BLaER1 treated with 17β-estradiol and CSF1 and Interleukin-3, amounts not matched to agents 10 nM and 100 nM (cell line): ENCODE measurements around the gene PDLIM7.
A peak's percentile ranks its signal among the peaks of the same experiment; 100 is the strongest.

Experiments
- H3K27ac ChIP-seq, 11 experiments: shearing (Covaris generic); formaldehyde crosslinking; 2 replicates each; pipeline ENCODE4 v1.8.1; 2022
- H3K27me3 ChIP-seq, 11 experiments: shearing (Covaris generic); formaldehyde crosslinking; 2 replicates each; pipeline ENCODE4 v1.8.1; 2022
- H3K36me3 ChIP-seq, 11 experiments: shearing (Covaris generic); formaldehyde crosslinking; 2 replicates each; pipeline ENCODE4 v1.8.1; 2022
- H3K4me1 ChIP-seq, 10 experiments: shearing (Covaris generic); formaldehyde crosslinking; 2 replicates each; pipeline ENCODE4 v1.8.1; 2022
- H3K4me2 ChIP-seq, 11 experiments: shearing (Covaris generic); formaldehyde crosslinking; 2 replicates each; pipeline ENCODE4 v1.8.1; 2022
- H3K4me3 ChIP-seq, 10 experiments: shearing (Covaris generic); formaldehyde crosslinking; 2 replicates each; pipeline ENCODE4 v1.8.1; 2022
- H3K9ac ChIP-seq, 11 experiments: shearing (Covaris generic); formaldehyde crosslinking; 2 replicates each; pipeline ENCODE4 v1.8.1; 2022
- H3K9me3 ChIP-seq, 11 experiments: shearing (Covaris generic); formaldehyde crosslinking; replicated peaks in 1 of 11; 2 replicates each; pipeline ENCODE4 v1.8.1; 2022
- H4K20me1 ChIP-seq, 11 experiments: shearing (Covaris generic); formaldehyde crosslinking; 2 replicates each; pipeline ENCODE4 v1.8.1; 2022
- Cebpa-rat ChIP-seq, 11 experiments: shearing (Covaris generic); IDR thresholded peaks; 2 replicates each; pipeline ENCODE4 v1.8.1; 2022

Gene PDLIM7

GRCh38 chr5:177468685-177469628 lies 28.4 kb downstream of the PDLIM7 start:
- Histone ChIP-seq H4K20me1 (peaks cover 11 to 78% (median 65%) of the 10 kb centered on the region in 11 experiments; a peak in 21 of 22 replicates), H3K4me1 (peaks cover 34 to 40% (median 37%) of the 10 kb centered on the region in 10 experiments), H3K9me3 (peaks cover 5 to 28% (median 21%) of the 10 kb centered on the region in 11 experiments; a peak in 18 of 22 replicates), H3K27me3 (no peaks in the 10 kb centered on the region), H3K36me3 (peaks cover 27 to 83% (median 74%) of the 10 kb centered on the region in 11 experiments), H3K9ac (peak overlapping the region in 8 of 11 experiments; percentile 54 to 100 (median 98); a peak in 12 of 22 replicates), H3K4me3 (no peak overlapping the region), H3K4me2 (peak overlapping the region in 10 of 11 experiments; percentile 97 to 100 (median 99); a peak in 18 of 22 replicates), H3K27ac (peak overlapping the region in 9 of 11 experiments; percentile 28 to 99 (median 97); a peak in 13 of 22 replicates)
- TF ChIP-seq Cebpa-rat (IDR thresholded peaks at IDR 0.05): no peak

DNA sequence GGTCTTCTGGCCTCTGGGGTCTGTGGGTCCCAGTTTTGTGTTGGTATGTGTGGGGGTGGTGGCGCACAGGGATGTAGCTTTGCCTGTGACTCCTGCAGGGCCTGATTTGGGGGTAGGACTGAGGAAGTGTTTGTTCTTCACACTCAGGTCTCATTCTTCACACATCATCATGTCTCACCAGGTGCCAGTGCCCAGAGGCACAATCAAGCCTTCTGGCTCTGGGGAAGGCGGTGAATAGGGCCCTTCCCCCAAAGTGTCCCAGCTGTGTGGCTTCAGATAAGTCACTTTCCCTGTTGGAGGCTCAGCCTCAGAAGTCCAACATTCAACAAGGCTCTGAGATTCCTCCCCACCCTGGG lies 29.1 kb downstream of the PDLIM7 start:
- peaks cover 27 to 90% (median 80%) of the 10 kb centered on the region in 11 experiments for H3K36me3 ChIP-seq
- H3K4me3 ChIP-seq: no peak overlapping the region
- H3K4me1 ChIP-seq: peaks cover 34 to 44% (median 41%) of the 10 kb centered on the region in 10 experiments
- peaks cover 11 to 84% (median 69%) of the 10 kb centered on the region in 11 experiments; a peak in 21 of 22 replicates for H4K20me1 ChIP-seq
- H3K27me3 ChIP-seq: no peaks in the 10 kb centered on the region
- no peak overlapping the region for H3K9ac ChIP-seq
- H3K27ac ChIP-seq: no peak overlapping the region
- H3K4me2 ChIP-seq: no peak overlapping the region
- H3K9me3 ChIP-seq: peaks cover 5 to 28% (median 21%) of the 10 kb centered on the region in 11 experiments; a peak in 18 of 22 replicates
- no peak for TF ChIP-seq Cebpa-rat (IDR thresholded peaks at IDR 0.05)

- Histone ChIP-seq H3K4me1 (peaks cover 40 to 52% (median 49%) of the 10 kb centered on the region in 10 experiments), H3K36me3 (peaks cover 27 to 93% (median 81%) of the 10 kb centered on the region in 11 experiments), H3K4me3 (no peak overlapping the region), H3K27me3 (no peaks in the 10 kb centered on the region), H3K4me2 (no peak overlapping the region), H3K9ac (no peak overlapping the region), H4K20me1 (peaks cover 11 to 89% (median 72%) of the 10 kb centered on the region in 11 experiments; a peak in 21 of 22 replicates), H3K9me3 (peaks cover 5 to 28% (median 21%) of the 10 kb centered on the region in 11 experiments; a peak in 18 of 22 replicates), H3K27ac (no peak overlapping the region)
- TF ChIP-seq Cebpa-rat (IDR thresholded peaks at IDR 0.05): no peak
These were observed 30.0 kb downstream of the PDLIM7 start for GRCh38 chr5:177467436-177467835.

DNA sequence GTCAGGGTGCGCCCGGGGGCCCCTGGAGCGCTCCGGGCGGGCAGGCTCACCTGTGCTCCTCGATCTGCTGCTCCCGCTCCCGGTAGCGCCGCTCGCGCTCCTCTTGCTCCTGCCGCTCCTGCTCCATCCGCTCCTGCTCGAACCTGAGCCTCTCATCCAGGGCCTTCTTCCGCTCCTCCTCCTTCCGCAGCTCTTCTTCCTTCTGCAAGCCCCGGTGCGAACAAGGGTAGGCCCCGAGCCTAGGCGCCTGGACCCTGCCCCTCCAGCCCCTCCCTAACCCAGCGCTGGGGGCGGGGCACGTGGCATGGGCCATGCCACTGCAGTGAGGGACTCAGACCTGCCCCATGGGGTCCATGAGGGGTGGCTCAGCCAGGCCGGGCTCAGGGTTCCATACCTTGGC lies 30.5 kb downstream of the PDLIM7 start:
- Histone ChIP-seq H4K20me1 (peaks cover 11 to 89% (median 69%) of the 10 kb centered on the region in 11 experiments; a peak in 21 of 22 replicates), H3K9ac (no peak overlapping the region), H3K36me3 (peaks cover 27 to 92% (median 80%) of the 10 kb centered on the region in 11 experiments), H3K4me3 (no peak overlapping the region), H3K9me3 (peaks cover 5 to 28% (median 21%) of the 10 kb centered on the region in 11 experiments; a peak in 18 of 22 replicates), H3K4me2 (no peak overlapping the region), H3K27ac (no peak overlapping the region), H3K4me1 (peaks cover 40 to 52% (median 49%) of the 10 kb centered on the region in 10 experiments), H3K27me3 (no peaks in the 10 kb centered on the region)
- TF ChIP-seq Cebpa-rat (IDR thresholded peaks at IDR 0.05): no peak

- H3K36me3 ChIP-seq: peaks cover 30 to 88% (median 80%) of the 10 kb centered on the region in 11 experiments
- H3K9ac ChIP-seq: no peak overlapping the region
- peaks cover 9 to 87% (median 63%) of the 10 kb centered on the region in 11 experiments; a peak in 21 of 22 replicates for H4K20me1 ChIP-seq
- no peak for TF ChIP-seq Cebpa-rat (IDR thresholded peaks at IDR 0.05)
- peaks cover 29 to 51% (median 40%) of the 10 kb centered on the region in 10 experiments for H3K4me1 ChIP-seq
- no peaks in the 10 kb centered on the region for H3K27me3 ChIP-seq
- H3K4me2 ChIP-seq: no peak overlapping the region
- no peak overlapping the region for H3K4me3 ChIP-seq
- H3K9me3 ChIP-seq: peaks cover 5 to 28% (median 21%) of the 10 kb centered on the region in 11 experiments; a peak in 18 of 22 replicates
- no peak overlapping the region for H3K27ac ChIP-seq
These were observed 32.4 kb downstream of the PDLIM7 start for GRCh38 chr5:177465044-177465443.

DNA sequence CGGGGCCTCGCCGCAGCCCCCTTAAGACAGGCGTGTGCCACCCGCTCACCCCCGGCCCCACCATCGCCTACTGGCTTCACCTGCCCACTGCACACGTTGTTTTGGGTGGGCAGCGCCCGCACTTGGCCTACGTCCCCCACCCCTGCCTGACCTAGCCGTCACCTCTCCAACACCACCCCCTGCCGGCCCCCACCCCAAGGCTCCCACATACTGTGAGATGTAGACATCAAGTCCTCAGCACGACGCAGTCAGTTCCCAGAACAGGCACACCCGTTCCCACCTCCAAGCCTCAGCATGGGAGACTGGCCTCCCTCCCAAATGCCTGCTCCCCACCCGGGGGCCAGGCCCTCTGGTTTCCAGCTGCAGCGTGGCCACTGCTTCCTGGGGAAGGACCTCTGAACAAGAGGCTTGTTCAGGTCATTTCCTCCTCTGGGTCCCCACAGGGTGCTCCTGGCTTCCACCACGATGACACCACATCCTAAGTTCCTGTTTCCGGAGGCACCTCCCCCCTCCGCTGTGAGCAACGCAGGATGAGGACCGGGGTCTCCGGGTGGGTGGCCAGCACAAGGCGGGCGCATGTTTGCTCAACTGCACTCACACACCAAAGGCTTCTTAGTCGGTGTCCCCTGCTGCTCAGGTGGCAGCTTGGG lies 35.3 kb downstream of the PDLIM7 start:
- peak overlapping the region in 10 of 11 experiments; percentile 35 to 77 (median 63); a peak in 18 of 22 replicates for H3K9ac ChIP-seq
- no peak for TF ChIP-seq Cebpa-rat (IDR thresholded peaks at IDR 0.05)
- H3K4me2 ChIP-seq: peak overlapping the region; percentile 67 to 90 (median 81)
- peaks cover 39 to 86% (median 77%) of the 10 kb centered on the region in 11 experiments for H3K36me3 ChIP-seq
- H4K20me1 ChIP-seq: peaks cover 5 to 85% (median 63%) of the 10 kb centered on the region in 11 experiments; a peak in 21 of 22 replicates
- H3K27ac ChIP-seq: peak overlapping the region in 10 of 11 experiments; percentile 0 to 89 (median 75); a peak in 19 of 22 replicates
- peaks cover 5 to 24% (median 21%) of the 10 kb centered on the region in 11 experiments; a peak in 18 of 22 replicates for H3K9me3 ChIP-seq
- no peaks in the 10 kb centered on the region for H3K27me3 ChIP-seq
- H3K4me1 ChIP-seq: peaks cover 24 to 61% (median 40%) of the 10 kb centered on the region in 10 experiments
- H3K4me3 ChIP-seq: peak overlapping the region in 5 of 10 experiments; percentile 22 to 43 (median 30); a peak in 4 of 20 replicates

GRCh38 chr5:177459819-177460628 lies 37.4 kb downstream of the PDLIM7 start:
- TF ChIP-seq Cebpa-rat (IDR thresholded peaks at IDR 0.05): no peak

More at GRCh38 chr5:177459819-177460628, 37.4 kb downstream of the PDLIM7 start:
- Histone ChIP-seq H3K36me3 (peaks cover 18 to 72% (median 63%) of the 10 kb centered on the region in 11 experiments), H3K4me3 (no peak overlapping the region), H3K4me1 (peaks cover 31 to 81% (median 58%) of the 10 kb centered on the region in 10 experiments), H3K4me2 (no peak overlapping the region), H4K20me1 (peaks cover 5 to 84% (median 57%) of the 10 kb centered on the region in 11 experiments; a peak in 21 of 22 replicates), H3K9me3 (peaks cover 0 to 2% (median under 1%) of the 10 kb centered on the region in 11 experiments; a peak in 13 of 22 replicates), H3K9ac (peak overlapping the region in 6 of 11 experiments; percentile 13 to 41 (median 26); a peak in 5 of 22 replicates), H3K27me3 (no peaks in the 10 kb centered on the region), H3K27ac (peak overlapping the region in 6 of 11 experiments; percentile 3 to 50 (median 30); a peak in 6 of 22 replicates)
